ENCODE results near the gene BCAS3.

The BCAS3 gene

DNA sequence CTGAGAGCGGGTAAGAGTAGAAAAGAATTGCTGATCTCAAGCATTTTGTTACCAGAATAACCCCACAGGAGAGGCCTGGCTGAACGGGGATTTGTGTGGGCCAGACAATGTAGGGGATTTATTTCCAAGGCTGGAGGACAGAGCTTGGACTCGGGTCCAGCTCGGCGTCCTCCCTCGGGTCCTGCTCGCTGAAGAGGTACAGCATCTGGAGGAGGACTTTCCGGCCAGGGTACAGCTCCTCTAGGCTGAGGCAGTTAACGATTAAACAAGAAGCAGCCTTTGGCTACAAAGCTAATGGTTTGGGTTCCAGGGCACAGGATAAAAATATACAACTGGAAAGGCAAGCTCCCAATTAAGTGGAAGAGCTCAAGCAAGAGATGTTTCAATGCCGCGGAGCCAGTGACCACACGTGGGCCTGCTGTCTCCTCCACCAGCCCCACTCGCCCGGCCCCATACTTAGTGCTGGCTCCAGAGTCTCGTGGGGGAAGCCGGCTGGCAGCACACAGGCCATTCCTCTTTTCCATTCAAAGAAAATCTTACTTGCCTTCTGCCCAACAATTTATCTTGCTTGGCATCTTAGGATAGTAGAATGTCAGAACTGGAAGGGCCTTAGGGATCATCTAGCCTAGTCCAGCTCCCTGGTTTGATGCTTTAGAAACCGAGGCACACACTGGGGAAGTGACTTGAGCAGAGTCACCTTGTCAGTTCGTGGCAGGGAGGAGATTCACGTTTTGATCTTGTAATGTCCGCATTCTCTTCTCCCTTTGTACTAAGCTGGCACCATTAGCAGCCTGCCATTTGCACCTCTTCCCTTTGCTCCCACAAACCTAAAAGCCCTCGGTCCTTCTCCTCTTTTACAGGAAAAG is 636.0 kb downstream of the BCAS3 start:
- no peak for DNase-seq (ENCODE audit: low read depth, low spot score)

DNA sequence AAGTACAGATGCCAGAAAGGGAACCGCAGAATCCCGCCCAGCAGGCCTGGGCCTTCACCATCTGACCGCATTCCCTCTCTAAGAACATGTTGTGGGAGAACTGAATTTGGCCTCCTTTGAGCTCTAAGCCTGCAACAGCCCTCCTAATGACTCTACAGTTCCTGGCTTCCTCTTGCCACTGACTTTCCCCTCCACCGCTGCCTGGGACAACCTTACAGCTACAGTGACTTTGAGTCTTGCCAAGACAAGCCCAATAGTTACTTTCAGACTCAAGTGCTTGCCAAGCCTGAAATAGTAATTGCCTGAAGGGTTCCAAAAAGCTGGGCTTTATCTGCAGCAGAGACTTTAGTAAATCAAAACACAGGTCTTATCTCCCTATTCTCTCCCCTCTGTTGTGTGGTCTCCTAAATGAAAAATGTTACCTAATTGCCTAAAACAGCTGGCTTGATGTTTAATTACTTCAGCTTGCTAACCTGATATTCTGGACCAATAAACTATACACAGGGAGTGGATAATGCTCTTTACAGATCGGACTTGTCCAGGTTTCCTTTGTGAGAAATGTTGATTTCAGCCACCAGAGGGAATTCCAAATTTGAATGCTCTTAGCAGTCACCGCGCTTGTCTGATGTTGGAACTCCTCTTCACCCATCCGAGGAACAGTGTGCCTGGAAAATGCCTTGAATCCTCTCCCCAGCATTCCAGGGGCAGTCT is 636.9 kb downstream of the BCAS3 start:
- no peak for DNase-seq (ENCODE audit: low read depth, low spot score)

DNA sequence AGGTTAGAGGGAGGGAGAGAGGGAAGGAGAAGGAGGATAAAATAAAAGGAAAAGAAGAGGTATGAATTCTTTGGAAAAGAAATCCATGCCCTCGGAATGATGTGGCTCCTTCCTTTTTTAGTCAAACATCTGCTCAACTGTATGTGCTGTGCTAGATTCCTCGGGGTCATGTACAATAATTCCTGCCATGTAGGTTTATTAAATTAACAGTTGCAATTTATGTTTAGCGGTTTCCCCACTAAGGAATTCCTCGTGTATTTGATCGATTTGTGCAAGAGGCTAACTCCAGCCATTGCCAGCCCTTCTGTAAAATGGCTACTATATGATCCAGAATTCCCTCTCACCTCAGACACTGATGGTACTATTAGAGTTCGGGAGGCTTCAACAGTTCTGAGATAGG is 639.0 kb downstream of the BCAS3 start:
- DNase-seq (ENCODE audit: low read depth, low spot score), result no peak

DNA sequence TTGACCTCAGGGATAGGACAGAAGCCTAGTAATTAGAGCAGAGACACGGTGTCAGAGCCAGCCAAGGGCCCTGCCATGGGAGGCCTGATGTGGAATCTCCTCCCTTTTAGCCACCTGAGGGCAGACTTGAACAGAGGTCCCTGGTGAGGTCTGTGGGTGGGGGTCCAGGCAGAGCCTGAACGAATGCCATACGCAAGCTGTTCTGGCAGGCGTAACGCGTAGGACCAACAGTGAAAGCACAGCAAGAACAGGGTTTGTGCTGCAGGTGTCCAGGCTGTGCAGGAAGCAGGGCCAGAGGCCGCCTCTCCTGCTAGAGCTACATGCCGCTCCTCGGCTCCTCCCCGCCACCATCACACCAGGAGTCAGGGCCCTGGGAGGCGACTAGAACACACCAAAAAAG is 640.1 kb downstream of the BCAS3 start:
- DNase-seq (ENCODE audit: low read depth, low spot score), result no peak

DNA sequence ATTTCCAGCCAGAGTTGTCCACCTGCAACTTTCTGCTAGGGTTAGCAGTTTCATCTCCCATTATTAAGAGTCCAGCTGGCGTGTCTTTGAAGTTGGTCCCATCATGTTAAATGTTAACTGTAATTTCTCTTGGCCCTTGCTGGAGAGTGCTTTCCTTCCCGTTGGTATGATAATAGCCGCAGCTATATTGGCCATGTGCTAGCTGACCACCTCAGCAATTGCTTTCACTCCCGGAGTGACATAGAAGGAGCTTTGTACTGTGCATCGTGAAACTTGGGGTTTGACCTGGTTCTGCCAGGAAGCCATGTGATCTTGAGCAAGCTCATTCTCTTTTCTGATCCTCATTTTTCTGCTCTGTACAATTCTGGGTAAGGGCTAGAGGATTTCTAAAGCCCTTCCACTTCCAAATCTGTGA is 641.0 kb downstream of the BCAS3 start:
- no peak for DNase-seq (ENCODE audit: low read depth, low spot score)

DNA sequence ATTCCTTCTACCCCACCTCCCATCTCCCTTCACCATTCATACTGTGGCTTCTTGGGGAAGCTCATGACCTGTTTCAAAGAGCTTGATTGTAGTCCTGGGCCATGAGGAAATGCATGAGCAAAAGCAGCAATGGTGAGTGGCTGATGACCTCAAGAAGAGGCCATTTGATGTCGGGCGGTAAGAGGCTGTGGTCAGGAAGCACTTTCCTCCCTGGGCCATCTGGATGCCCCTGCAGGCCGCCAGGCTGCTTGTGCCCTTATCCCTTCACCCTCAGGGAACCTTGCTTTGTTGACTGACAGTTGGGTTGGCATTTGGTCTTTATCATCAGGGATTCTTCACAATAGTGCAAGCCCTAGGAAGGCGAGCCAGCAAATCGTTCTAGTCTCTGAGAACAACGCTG is 643.7 kb downstream of the BCAS3 start:
- no peak for DNase-seq (ENCODE audit: low read depth, low spot score)

DNA sequence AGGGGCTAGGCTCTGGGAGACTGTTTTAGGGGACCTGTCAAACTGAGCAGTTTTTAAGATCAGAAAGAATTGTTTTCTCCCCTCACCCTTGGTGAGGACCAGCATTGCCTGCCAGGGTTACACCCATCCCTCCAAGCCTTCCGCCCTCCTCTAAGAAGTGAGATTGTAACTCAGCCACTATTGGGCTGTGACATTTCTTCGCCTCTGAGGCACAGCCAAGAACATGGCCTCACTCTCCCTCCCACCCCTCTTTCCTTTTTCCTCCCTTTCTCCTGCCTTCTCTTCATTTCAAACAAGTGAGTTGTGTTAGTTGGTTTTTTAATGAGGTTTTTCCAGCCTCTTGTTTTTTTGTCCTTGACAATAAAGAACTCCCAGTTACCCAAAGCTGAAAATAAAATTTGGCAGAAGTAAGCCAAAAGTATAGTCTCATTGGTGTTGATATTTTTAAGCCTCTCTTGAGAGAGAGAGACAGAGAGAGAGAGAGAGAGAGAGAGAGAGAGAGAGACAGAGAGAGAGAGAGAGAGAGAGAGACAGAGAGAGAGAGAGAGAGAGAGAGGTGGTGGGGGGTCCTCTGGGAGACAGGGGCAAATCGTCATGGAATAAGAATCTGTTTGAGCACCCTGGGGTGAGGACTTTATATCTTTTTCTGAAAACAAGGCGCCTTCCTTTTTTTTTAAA is 644.8 kb downstream of the BCAS3 start:
- no peak for DNase-seq (ENCODE audit: low read depth, low spot score)

DNA sequence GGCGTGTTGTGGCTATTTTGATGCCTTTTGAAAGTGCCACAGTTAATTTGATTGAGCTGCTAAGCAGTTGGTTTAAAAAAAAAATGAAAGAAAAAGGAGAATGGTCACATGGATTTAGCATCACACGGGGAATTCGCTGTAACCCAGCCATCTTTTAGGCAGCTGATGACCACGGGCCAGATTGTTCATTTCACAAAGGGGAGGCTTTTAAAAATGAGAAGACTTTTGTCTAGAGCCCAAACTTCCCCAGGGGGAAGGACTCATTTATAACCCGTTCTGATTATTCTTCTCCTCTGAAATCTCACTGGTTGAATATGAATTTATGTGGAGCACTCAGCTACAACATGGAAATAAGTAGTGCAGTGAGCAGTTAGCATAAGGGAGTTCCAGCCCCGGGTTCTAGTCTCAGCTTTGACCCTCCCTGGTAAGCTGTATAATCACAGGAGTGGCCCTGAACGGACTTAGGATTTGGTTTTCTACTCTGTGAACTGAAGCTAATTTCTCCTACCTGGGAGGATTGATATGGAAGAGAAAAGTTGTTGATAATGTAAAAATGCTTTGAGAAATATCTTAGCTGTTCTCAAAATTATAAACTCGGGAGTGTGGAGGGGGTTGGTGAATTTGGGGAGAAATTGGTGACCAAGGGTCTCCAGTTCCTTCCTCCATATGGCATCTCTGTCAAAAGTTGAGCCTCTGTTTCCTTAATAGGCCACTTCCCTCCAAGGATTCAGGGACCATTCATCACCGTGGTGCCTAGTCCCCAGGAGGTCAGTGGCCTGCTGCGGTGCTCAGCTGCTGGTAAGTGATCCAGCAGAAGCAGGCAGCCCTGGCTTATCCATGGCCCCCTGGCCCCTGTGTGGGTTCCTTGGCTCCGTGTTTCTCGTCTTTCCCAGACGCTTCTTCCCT is 645.6 kb downstream of the BCAS3 start:
- no peak for DNase-seq (ENCODE audit: low read depth, low spot score)

DNA sequence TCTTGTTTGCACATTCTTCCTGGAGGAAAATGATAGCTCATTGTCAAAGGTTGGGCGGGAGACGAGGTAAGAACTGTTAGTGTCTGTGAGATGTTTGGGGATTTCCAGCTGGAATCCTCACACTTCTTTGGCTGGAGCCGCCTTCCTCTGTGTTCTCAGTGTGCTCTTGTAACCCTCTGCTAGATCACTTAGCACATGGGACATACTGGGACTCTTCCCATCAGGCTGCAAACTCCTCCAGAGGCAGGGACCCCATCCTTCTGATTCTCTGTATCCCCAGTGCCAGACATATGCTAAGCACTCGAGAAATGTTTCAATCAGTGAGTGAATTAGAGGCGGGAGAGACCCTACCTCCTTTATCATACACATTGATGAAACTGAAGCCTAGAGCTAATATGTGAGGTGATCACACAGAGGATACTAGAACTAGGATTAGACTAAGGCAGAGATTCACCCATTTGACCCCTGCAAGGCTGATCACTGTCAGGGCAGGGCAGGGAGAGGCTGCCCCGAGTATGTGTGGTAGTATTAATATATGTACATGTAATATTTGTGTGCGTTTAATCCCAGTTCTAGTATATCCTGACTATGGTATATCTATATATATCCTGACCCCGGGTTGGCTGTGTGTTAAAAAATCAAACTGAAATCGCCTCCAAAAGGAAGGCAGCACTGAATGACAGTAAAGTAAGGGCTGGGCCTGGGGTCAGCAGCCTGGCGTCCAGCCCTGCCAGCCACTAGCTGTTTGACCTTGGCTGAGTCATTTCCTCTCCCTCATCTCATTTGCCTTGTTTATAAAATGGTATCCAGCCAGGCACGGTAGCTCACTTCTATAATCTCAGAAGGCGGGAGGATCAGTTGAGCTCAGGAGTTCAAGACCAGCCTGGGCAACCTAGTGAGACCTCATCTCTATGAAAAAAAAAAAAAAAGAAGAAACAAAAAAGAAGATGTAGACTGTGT is 646.5 kb downstream of the BCAS3 start:
- no peak for DNase-seq (ENCODE audit: low read depth, low spot score)

DNA sequence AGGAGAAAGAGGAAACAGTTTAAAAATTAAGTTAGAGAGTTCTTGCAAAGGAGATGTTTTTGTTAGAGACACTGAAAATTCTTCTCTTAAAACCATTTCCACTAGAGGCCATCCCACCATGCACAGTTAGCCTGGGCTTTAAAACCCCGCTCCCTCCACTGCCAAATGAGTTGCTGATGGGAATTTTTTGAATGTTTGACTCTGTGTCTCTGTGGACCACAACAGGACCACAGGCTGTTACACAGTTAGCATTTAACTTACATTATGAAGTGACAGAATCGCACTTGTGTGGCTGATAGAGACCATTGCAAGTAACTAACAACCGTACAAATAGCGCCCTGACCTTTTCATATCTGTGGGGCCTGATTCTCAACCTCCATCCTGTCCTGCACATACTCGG is 647.3 kb downstream of the BCAS3 start:
- no peak for DNase-seq (ENCODE audit: low read depth, low spot score)

DNA sequence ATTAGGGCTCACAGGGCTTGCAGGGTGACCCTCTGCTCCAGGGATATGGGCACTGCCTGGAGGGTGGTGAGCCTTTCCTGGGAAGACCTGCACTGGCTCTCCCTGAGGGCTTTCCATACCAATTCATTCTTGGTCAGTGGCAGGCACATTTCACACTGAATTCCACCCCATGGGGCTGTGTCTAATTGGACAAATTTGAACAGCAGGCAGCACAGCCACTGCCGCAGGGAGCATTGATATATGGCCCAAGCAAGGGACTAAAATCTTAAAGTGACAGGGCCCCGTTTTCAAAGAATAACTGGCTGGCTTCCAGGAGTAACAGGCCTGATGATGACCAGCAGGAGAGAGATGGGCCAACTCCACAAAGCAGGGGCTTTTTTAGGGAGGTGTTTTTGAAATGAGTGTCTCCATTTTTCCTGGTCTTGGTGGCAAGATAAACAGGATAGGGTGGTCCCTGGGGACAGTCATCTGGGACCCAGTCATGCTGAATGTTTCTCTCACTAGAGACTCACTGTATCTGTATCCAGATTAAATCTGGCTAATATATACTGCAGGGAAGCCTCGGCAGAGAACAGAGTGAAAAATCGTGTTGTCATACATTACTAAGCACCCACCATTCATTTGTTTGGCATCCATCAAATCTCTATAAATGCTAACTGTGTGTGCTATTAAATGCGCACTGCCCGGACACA is 647.9 kb downstream of the BCAS3 start:
- DNase-seq (ENCODE audit: low read depth, low spot score), result no peak

DNA sequence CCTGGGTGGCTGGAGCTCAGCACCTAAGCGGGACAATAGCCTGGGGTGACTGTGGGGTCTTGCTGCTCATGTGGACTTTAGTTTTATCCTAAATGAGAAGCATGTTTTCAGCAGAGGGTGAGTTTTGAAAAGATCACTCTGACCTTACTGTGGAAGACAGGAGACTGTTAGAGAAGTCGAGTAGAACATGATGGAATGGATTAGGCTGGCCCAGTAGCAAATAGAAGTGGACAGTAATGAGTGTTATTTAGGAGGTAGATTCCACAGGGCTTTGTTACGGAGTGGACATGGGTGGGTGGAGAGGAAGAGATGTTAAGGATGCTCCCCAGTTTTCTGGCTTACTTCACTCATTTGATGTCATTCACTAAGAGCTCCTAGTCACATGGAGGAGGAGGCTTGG is 648.7 kb downstream of the BCAS3 start:
- no peak for DNase-seq (ENCODE audit: low read depth, low spot score)

DNA sequence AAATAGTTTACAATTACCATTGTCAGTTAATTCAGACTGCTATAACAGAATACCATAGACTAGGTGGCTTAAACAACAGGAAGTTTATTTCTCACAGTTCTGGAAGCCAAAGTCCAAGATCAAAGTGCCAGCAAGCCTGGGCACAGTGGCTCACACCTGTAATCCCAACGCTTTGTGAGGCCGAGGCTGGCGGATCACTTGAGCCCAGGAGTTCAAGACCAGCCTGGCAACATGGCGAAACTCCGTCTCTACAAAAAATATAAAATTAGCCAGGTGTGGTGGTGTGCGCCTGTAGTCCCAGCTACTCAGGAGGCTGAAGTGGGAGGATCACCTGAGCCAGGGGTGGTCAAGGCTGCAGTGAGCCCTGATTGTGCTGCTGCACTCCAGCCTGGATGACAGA is 650.7 kb downstream of the BCAS3 start:
- no peak for DNase-seq (ENCODE audit: low read depth, low spot score)

DNA sequence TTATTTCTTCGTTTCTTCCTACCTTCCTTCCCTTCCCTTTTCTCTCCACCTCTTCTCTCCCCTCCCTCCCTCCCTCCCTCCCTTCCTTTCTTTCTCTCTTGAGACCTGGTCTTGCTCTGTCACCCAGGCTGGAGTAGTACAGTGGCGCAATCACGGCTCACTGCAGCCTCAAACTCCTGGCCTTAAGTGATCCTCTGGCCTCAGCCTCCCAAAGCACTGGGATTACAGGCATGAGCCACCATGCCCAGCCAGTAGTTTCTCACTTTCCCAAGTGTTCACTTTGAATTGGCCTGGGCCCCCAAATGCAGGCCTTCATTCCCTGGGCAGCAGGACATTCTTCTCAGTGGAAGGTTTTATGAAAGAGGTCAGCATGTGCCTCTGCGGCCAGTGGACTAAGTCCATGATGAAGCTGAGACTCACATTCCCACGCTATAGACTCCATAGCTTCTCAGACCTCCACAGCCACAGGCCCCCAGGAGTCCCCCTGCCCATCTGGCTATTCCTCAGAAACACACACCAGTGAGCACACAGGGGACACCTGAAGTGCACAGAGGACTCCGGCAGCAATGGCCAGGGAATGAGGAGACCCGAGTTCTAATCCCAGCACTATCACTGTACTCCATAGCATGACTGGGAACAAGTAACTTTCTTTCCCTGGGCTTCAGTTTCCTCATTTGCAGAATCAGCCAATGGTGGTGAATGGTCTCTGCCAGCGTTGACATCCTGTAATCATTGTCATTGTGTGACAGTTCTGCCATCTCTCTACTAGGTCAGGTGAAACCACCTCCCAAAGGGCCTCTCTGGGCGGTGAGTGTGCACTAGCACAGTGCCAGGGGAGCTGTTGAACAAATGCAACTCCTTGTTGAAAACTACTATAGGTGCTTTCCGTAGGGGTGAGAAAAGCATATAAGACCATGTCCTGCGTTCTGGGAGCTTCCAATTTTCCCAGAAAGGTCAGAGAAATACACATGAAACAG is 652.8 kb downstream of the BCAS3 start:
- DNase-seq (ENCODE audit: low read depth, low spot score), result no peak

DNA sequence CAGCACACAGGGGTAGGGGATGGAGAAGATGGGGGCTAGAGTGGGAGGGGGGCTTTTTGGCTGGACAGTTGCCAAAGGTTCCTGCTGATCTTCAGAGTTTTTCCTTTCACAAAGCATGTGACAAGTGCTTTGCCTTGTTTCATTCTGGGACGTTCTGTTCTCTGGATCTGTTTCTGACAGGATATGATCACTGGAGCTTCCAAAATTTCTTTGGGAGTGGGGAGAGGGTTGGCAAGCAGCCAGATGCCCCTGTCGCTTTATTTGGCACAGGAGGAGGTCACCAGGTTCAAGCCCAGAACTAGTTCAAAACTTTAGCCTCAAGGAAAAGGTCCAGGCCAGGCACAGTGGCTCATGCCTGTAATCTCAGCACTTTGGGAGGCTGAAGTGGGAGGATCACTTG is 653.5 kb downstream of the BCAS3 start:
- DNase-seq (ENCODE audit: low read depth, low spot score), result no peak

DNA sequence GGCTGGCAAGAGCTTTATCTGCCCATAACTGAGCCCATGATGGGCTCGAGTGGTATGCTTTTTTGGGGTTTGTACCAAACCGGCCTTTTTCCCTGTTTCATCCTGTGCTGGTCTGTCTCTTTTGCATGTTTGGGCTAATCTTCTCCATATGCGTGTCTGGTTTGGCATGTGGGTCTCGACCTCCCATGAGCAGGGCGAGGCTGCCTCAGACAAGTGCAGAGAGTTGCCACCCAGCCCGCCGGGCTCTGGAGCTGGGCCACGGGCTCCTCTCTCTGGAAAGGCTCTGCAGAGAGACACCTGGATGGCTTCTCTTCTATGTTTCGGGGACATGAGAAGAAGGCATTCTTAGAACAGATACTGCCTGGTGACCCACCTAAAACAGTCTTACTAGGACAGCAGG is 654.2 kb downstream of the BCAS3 start:
- no peak for DNase-seq (ENCODE audit: low read depth, low spot score)

DNA sequence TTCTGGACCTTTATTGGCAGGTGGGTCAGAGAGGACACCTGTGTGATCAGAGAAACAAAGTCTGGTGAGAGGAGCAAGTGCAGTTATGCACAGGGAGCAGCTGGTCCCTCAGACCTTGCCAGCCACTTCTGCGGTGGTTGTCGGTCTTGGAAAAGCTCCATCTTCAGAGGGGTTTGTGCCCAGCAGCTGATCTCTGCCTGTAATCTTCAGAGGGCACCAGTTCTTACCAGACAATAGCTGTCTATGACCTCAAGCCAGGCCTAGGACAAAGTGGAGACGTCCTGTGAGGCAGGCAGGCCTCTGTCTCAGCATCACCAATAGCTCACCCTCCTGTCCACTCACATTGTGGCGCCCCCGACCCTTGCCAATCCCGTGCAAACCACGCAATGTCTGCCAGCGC is 655.5 kb downstream of the BCAS3 start:
- no peak for DNase-seq (ENCODE audit: low read depth, low spot score)

DNA sequence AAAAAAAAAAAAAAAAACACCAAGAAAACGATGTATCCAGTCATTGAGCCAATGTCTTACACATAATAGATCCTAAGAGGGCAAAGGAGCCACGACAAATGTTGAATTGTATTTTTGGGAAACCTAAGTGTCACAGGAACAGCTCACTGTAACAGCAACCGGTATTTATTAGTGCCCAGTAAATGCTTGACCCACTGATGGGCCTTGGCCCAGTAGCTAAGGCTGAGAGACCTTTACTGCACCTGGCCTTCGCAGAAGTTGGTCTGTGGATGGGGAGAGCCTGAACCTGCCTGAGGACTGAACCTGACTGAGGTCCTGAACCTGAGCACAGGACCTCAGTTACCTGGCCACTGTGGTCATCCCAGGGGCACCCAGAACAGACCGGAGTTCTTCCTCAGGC is 657.0 kb downstream of the BCAS3 start:
- DNase-seq (ENCODE audit: low read depth, low spot score), result no peak

Data from brain pericyte (primary cell).